Measurements from ENCODE around the gene HK1. TPM values are rescaled to one million over a fixed set of nuclear protein-coding genes. Genes with fewer than 3 reads are reported as not detected.
A peak's percentile ranks its signal among the peaks of the same experiment; 100 is the strongest.

HK1 gene
- total and polyA plus RNA-seq, 2 of the 4 experiments (the other 2 are of a cell fraction) = 53.7 to 90.5 TPM

GRCh38 chr10:69269761-69270160 lies 8.5 kb upstream of the HK1 start:
- Histone ChIP-seq H4K91ac (ENCODE audit: insufficient read depth, low read depth, low read length) (no peak overlapping the region), H2AK5ac (ENCODE audit: low read depth, low read length) (no peak overlapping the region), H3K4ac (ENCODE audit: low read depth, low read length) (no peak overlapping the region), H3K4me2 (ENCODE audit: low read depth, low read length) (no peak overlapping the region), H2BK15ac (ENCODE audit: low read depth, low read length) (no peak overlapping the region), H2AK9ac (replicated peaks; ENCODE audit: low read depth, low read length, poor library complexity) (no peak overlapping the region), H3K9me1 (ENCODE audit: insufficient read depth, low read length) (no peaks in the 10 kb centered on the region), H4K20me1 (ENCODE audit: insufficient read depth, low read length) (no peaks in the 10 kb centered on the region), H4K8ac (ENCODE audit: low read depth in 2 of 2, low read length in 2 of 2) (no peak overlapping the region), H3K27ac (ENCODE audit: insufficient read depth, low read length) (no peak overlapping the region), H2BK20ac (ENCODE audit: low read depth, low read length) (no peak overlapping the region), H3K14ac (replicated peaks; ENCODE audit: low read depth, low read length) (no peak overlapping the region), H3K56ac (ENCODE audit: extremely low read depth, insufficient read depth, low read length) (no peak overlapping the region), H3K79me1 (ENCODE audit: low read depth in 1 of 2, low read length in 2 of 2) (no peaks in the 10 kb centered on the region), H2BK120ac (ENCODE audit: low read depth, low read length) (no peak overlapping the region), H3K36me3 (ENCODE audit: control insufficient read depth, insufficient read depth, low read length) (no peaks in the 10 kb centered on the region), H3K18ac (ENCODE audit: low read depth, low read length) (no peak overlapping the region), H3K9me3 (ENCODE audit: control insufficient read depth, insufficient read depth, low read length) (peaks cover 2% of the 10 kb centered on the region; the same call in 1 of the 2 replicates), H2BK5ac (ENCODE audit: low read depth, low read length, poor library complexity, severe bottlenecking) (no peak overlapping the region), H3K9ac (ENCODE audit: low read depth, low read length) (no peak overlapping the region), H4K5ac (ENCODE audit: low read depth, low read length) (no peak overlapping the region), H3K27me3 (ENCODE audit: control insufficient read depth, insufficient read depth, low read length) (peaks cover 30% of the 10 kb centered on the region), H3K23ac (ENCODE audit: low read depth, low read length) (no peak overlapping the region), H3K4me1 (ENCODE audit: control insufficient read depth, insufficient read depth, low read length) (no peaks in the 10 kb centered on the region), H3K4me3 (ENCODE audit: insufficient read depth, low read depth, low read length) (no peak overlapping the region), H2AFZ (replicated peaks; ENCODE audit: low read length, poor library complexity) (no peak overlapping the region)
- ChIA-PET CTCF (no interaction called here), POLR2A (ENCODE audit: unreplicated experiment) (no interaction called here)
- dilution Hi-C loops (cut with HindIII; ENCODE audit: low sequenced_read_pairs, unreplicated experiment) (no loop called here), in situ Hi-C loops (cut with MboI; ENCODE audit: low sequenced_read_pairs) (no loop called here), intact Hi-C loops (cut with micrococcal nuclease) (loop anchor here (1.0 to 5.0 kb wide), 2 partner anchors 14 to 38 kb away; no protein-coding TSS in a partner anchor)
- BruUV-seq (replicated peaks) = no TSS peak
- WGBS, 2 experiments (ENCODE audit: extremely low coverage in 2 of 2, insufficient read length in 1 of 2) = no CpG with 5 or more reads among the region's 2 CpGs
- peak; percentile 79 for TF ChIP-seq CEBPB (IDR thresholded peaks at IDR 0.05; ENCODE audit: low read depth, low read length)
- TF ChIP-seq MAZ (IDR thresholded peaks at IDR 0.05; ENCODE audit: borderline replicate concordance, low read depth, low read length) = no peak
- DNase-seq (peak; percentile 17), ATAC-seq (ENCODE audit: low read depth) (no peak)
